SK-N-SH treated with all-trans-retinoic acid at 6 μM for 48 hours (cell line): ENCODE data around the gene SUSD6.

Source experiments
- ATAC-seq: fragments of 200-7000 bp; cut with Tn5 transposase; 3 replicates; pipeline ENCODE4 v1.9.1; 2020; ENCODE audit warnings: mild to moderate bottlenecking, moderate library complexity
- ARNTL ChIP-seq: fragments of 450-650 bp; formaldehyde crosslinking; IDR thresholded peaks from 2 replicates; pipeline ENCODE4 v1.5.0; 2020; ENCODE audit warnings: low read depth, mild to moderate bottlenecking, moderate library complexity, borderline replicate concordance
- BACH2 ChIP-seq: fragments of 250-450 bp; sonication (Bioruptor Pico); IDR thresholded peaks from 2 replicates; pipeline ENCODE4 v1.9.0; 2021; ENCODE audit warnings: mild to moderate bottlenecking, borderline replicate concordance
- CREB5 ChIP-seq: fragments of 250-450 bp; sonication (Bioruptor Pico); IDR thresholded peaks from 2 replicates; pipeline ENCODE4 v1.5.1; 2020; ENCODE audit warnings: low read depth, mild to moderate bottlenecking, moderate library complexity
- CSDC2 ChIP-seq: fragments of 250-450 bp; sonication (Bioruptor Pico); IDR thresholded peaks from 2 replicates; pipeline ENCODE4 v1.5.0; 2020; ENCODE audit warnings: mild to moderate bottlenecking, moderate library complexity
- ESRRG ChIP-seq: fragments of 250-450 bp; sonication (Bioruptor Pico); IDR thresholded peaks from 2 replicates; pipeline ENCODE4 v1.6.1; 2021; ENCODE audit warnings: mild to moderate bottlenecking
- OSR1 ChIP-seq: fragments of 250-450 bp; sonication (Bioruptor Pico); IDR thresholded peaks from 2 replicates; pipeline ENCODE4 v1.8.0; 2022; ENCODE audit warnings: moderate library complexity, mild to moderate bottlenecking, inconsistent platforms
- PATZ1 ChIP-seq: fragments of 250-450 bp; sonication (Bioruptor Pico); IDR thresholded peaks from 2 replicates; pipeline ENCODE4 v1.8.0; 2020; ENCODE audit warnings: mild to moderate bottlenecking, moderate library complexity, borderline replicate concordance
- POU6F1 ChIP-seq: fragments of 250-450 bp; sonication (Bioruptor Pico); IDR thresholded peaks from 2 replicates; pipeline ENCODE4 v1.8.0; 2021; ENCODE audit warnings: low read depth, mild to moderate bottlenecking, moderate library complexity, borderline replicate concordance
- PPARA ChIP-seq: fragments of 250-450 bp; sonication (Bioruptor Pico); IDR thresholded peaks from 2 replicates; pipeline ENCODE4 v1.5.0; 2020; ENCODE audit warnings: mild to moderate bottlenecking, borderline replicate concordance
- RARB ChIP-seq: fragments of 250-450 bp; sonication (Bioruptor Pico); IDR thresholded peaks from 2 replicates; pipeline ENCODE4 v1.8.0; 2021; ENCODE audit warnings: mild to moderate bottlenecking, moderate library complexity
- SNAI2 ChIP-seq: fragments of 250-450 bp; sonication (Bioruptor Pico); IDR thresholded peaks from 2 replicates; pipeline ENCODE4 v1.5.0; 2020; ENCODE audit warnings: mild to moderate bottlenecking, moderate library complexity
- TCF4 ChIP-seq: fragments of 250-450 bp; sonication (Bioruptor Pico); IDR thresholded peaks from 2 replicates; pipeline ENCODE4 v1.8.0; 2021; ENCODE audit warnings: mild to moderate bottlenecking, moderate library complexity, borderline replicate concordance
- TOX ChIP-seq: fragments of 250-450 bp; sonication (Bioruptor Pico); IDR thresholded peaks from 2 replicates; pipeline ENCODE4 v1.8.0; 2021; ENCODE audit warnings: mild to moderate bottlenecking, moderate library complexity, borderline replicate concordance
- TSHZ2 ChIP-seq: fragments of 250-450 bp; sonication (Bioruptor Pico); IDR thresholded peaks from 2 replicates; pipeline ENCODE4 v1.5.0; 2020; ENCODE audit warnings: mild to moderate bottlenecking, moderate library complexity
- ZC3H10 ChIP-seq: fragments of 250-450 bp; sonication (Bioruptor Pico); IDR thresholded peaks from 2 replicates; pipeline ENCODE4 v1.5.1; 2021; ENCODE audit warnings: mild to moderate bottlenecking, moderate library complexity
- ZFP3 ChIP-seq: fragments of 250-450 bp; sonication (Bioruptor Pico); IDR thresholded peaks from 2 replicates; pipeline ENCODE4 v1.5.0; 2020; ENCODE audit warnings: mild to moderate bottlenecking, moderate library complexity
- ZFP30 ChIP-seq: fragments of 450-650 bp; formaldehyde crosslinking; IDR thresholded peaks from 2 replicates; pipeline ENCODE4 v1.5.0; 2022; ENCODE audit warnings: mild to moderate bottlenecking, moderate library complexity
- ZNF565 ChIP-seq: fragments of 450-650 bp; formaldehyde crosslinking; conservative IDR thresholded peaks from 2 replicates; pipeline ENCODE4 v1.5.0; 2020; ENCODE audit warnings: low read depth, mild to moderate bottlenecking, moderate library complexity
- ZNF70 ChIP-seq: fragments of 450-650 bp; formaldehyde crosslinking; IDR thresholded peaks from 2 replicates; pipeline ENCODE4 v1.5.0; 2020; ENCODE audit warnings: mild to moderate bottlenecking, moderate library complexity
- ZNF8 ChIP-seq: fragments of 450-650 bp; formaldehyde crosslinking; IDR thresholded peaks from 2 replicates; pipeline ENCODE4 v1.5.0; 2020; ENCODE audit warnings: mild to moderate bottlenecking, moderate library complexity

SUSD6 gene

GRCh38 chr14:69611172-69612013, at the start of gene SUSD6:
TSS of gene SUSD6 (plus strand) at chr14:69611596. CDS start at chr14:69658593, 46,997 bp downstream.
- no peak for TF ChIP-seq RARB (CRISPR knock-in tag)
- no peak for TF ChIP-seq CSDC2 (CRISPR knock-in tag)
- no peak for TF ChIP-seq SNAI2 (CRISPR knock-in tag)
- ATAC-seq: peak; percentile 81

- TF ChIP-seq ZNF8: no peak
- TF ChIP-seq POU6F1 (CRISPR knock-in tag): no peak
- TF ChIP-seq TSHZ2 (CRISPR knock-in tag): no peak
- no peak for TF ChIP-seq PATZ1 (CRISPR knock-in tag)
- TF ChIP-seq ZNF565 (CRISPR knock-in tag): no peak
- TF ChIP-seq ZNF70: no peak
- TF ChIP-seq BACH2 (CRISPR knock-in tag): no peak
- TF ChIP-seq PPARA (CRISPR knock-in tag): no peak
- TF ChIP-seq ZFP3 (CRISPR knock-in tag): no peak
- TF ChIP-seq OSR1 (CRISPR knock-in tag): no peak
- no peak for TF ChIP-seq TCF4 (CRISPR knock-in tag)
- no peak for TF ChIP-seq CSDC2 (CRISPR knock-in tag)
- no peak for TF ChIP-seq ESRRG (CRISPR knock-in tag)
- no peak for TF ChIP-seq TOX (CRISPR knock-in tag)
- TF ChIP-seq ZFP30 (CRISPR knock-in tag): no peak
- TF ChIP-seq ARNTL (CRISPR knock-in tag): no peak
- no peak for TF ChIP-seq CREB5 (CRISPR knock-in tag)
- ATAC-seq: no peak
These were observed 49.5 kb upstream of the SUSD6 start for GRCh38 chr14:69561893-69562292.

- no peak for TF ChIP-seq ZC3H10 (CRISPR knock-in tag)
- TF ChIP-seq PPARA (CRISPR knock-in tag): no peak
- TF ChIP-seq ZNF565 (CRISPR knock-in tag): no peak
- TF ChIP-seq ESRRG (CRISPR knock-in tag): no peak
- no peak for TF ChIP-seq TOX (CRISPR knock-in tag)
- TF ChIP-seq ZNF70: no peak
- TF ChIP-seq SNAI2 (CRISPR knock-in tag): no peak
- no peak for TF ChIP-seq OSR1 (CRISPR knock-in tag)
- no peak for ATAC-seq
These were observed 43.8 kb upstream of the SUSD6 start for GRCh38 chr14:69567563-69567962.

GRCh38 chr14:69569859-69570258, 41.5 kb upstream of the SUSD6 start:
- TF ChIP-seq BACH2 (CRISPR knock-in tag) (no peak), ZFP3 (CRISPR knock-in tag) (no peak), ZC3H10 (CRISPR knock-in tag) (no peak), CREB5 (CRISPR knock-in tag) (no peak)
- TF ChIP-seq, all 23 proteins: peak for 0
- ATAC-seq: no peak
